ENCODE data around the gene CDC42SE2.
"Not testable (repeated sequence)": the region's sequence is repeated elsewhere in the genome, so short reads cannot be mapped to it uniquely, and the experiment has no call there.

CDC42SE2 gene

DNA sequence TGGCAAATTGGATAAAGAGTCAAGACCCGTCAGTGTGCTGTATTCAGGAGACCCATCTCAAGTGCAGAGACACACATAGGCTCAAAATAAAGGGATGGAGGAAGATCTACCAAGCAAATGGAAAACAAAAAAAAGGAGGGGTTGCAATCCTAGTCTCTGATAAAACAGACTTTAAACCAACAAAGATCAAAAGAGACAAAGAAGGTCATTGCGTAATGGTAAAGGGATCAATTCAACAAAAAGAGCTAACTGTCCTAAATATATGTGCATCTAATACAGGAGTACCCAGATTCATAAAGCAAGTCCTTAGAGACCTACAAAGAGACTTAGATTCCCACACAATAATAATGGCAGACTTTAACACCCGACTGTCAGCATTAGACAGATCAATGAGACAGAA is 82.4 kb downstream of the CDC42SE2 start:
- not testable (repeated sequence) for H3K4me3 ChIP-seq, H3K27ac ChIP-seq

DNA sequence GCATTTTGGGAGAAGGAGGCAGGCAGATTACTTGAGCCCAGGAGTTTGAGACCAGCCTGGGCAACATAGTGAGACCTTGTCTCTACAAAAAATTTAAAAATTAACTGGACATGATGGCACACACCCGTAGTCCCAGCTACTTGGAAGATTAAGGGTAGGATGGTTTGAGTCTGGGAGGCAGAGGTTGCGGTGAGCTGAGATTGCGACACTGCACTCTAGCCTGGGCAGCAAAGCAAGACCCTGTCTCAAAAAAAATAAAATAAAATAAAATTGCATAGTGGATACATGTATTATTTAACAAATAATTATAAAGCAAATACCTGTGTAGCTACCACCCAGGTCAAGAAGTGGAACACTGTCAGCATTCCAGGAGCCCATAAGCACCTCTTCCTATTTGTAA is 90.1 kb downstream of the CDC42SE2 start:
- H3K27ac ChIP-seq, result no peak overlapping the region
- H3K4me3 ChIP-seq, result no peak overlapping the region

DNA sequence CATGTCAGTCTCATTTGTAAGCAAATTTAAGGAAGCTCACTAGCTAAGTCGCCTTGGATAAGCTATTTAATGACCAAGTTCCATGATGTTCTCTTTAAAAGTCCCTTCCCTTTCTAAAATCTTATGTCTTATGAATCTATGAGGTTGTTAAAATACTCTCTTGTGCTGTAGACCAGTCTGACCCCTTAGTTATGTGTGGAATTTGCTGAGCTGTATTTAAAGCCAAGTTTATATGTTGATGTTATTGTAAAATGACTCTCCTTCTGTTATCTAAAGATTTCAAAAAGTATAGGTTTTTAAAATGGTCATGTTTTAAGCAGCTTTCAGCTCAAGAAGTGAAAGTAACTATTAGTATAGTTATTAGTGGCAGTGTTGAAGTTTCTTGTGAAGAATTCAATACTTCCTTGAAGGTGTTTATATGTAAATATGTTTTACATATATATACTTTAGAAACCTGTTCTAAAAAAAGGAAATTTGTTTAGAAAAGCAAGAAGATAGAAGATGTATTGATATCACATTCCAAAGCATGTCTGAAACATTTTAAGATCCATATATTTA is 92.2 kb downstream of the CDC42SE2 start:
- Histone ChIP-seq H3K27ac (peak overlapping the region in 4 of 21 experiments; percentile 26 to 42 (median 31)), H3K4me3 (no peak overlapping the region)

DNA sequence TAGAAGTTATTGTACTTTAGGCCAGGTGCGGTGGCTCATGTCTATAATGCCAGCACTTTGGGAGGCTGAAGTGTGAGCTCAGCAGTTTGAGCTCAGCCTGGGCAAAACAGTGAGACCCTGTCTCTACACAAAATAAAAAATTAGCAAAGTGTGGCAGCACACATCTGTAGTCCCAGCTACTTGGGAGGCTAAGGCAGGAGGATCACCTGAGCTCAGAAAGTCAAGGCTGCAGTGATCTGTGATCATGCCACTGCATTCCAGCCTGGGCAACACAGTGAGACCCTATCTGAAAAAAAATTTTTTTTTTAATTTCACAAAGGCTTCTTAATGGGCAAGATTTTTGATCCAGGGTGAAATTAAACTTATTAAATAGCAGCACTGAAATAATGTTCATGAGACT is 92.8 kb downstream of the CDC42SE2 start:
- Histone ChIP-seq H3K27ac (no peak overlapping the region), H3K4me3 (no peak overlapping the region)

DNA sequence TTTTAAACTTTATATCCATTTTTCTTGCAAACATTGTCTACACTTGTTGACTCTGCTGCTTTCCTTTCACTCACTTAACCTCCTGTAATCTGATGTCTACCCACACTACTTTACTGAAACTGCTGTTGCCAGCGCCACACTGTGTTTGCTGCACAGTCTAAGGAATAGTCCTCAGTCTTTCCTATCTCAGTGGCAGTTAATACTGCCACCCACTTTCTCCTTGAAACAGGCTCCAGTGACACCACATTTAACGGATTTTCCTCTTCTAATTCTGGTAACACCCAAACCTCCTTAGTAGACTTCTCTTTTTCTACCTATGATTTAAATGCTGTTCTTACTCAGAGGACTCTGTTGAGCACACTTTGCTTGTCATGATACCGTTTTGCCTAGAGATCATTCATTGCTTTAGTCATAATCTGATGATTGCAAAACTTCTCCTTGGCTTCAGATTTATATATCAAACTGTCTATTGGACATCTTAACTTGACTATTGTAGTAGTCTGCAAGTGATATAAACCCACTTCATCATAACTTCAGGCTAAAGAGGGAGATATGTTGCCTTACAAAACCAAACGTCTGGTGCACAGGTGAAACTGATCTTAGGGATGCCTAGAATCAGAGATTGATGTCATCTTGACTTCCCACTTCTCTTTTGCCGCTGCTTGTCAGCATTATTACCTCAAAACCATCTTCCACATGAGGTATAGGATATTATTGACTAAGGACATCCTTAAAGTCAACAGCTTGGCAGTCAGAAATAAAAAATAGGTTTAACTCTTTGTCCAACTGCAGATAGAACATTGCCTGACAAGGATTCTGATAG is 94.1 kb downstream of the CDC42SE2 start:
- H3K4me3 ChIP-seq, result no peak overlapping the region
- peak overlapping the region in 1 of 21 experiments; percentile 3 for H3K27ac ChIP-seq

DNA sequence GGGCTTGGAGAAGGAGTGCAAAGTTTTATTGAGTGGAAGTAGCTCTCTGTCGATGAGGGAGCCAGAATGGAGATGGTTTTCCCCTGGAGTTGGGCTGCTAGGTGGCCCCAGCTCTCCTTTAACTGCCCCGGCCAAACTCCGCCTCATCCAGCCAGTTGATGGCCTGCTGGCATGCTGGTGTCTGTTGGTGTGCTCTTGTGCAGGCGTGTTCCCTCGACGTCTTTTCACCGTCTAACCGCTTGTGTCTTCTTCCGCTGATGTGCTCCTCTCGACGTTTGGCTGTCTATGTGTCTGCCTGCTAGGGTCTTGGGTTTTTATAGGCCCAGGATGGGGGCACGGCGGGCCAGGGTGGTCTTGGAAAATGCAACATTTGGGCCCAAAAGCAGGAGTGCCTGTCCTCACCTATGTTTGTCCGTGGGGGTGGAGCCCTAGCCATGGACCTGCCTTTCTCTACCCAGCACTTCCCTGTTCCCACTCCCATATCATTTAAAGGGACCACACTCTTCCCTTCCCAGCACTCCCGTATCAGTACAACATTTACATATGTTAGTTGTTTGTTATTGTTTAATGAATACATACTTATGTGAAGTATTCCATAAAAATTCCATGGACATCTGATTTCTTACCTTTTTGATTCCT is 97.9 kb downstream of the CDC42SE2 start:
- H3K27ac ChIP-seq, result no peak overlapping the region
- no peak overlapping the region for H3K4me3 ChIP-seq

DNA sequence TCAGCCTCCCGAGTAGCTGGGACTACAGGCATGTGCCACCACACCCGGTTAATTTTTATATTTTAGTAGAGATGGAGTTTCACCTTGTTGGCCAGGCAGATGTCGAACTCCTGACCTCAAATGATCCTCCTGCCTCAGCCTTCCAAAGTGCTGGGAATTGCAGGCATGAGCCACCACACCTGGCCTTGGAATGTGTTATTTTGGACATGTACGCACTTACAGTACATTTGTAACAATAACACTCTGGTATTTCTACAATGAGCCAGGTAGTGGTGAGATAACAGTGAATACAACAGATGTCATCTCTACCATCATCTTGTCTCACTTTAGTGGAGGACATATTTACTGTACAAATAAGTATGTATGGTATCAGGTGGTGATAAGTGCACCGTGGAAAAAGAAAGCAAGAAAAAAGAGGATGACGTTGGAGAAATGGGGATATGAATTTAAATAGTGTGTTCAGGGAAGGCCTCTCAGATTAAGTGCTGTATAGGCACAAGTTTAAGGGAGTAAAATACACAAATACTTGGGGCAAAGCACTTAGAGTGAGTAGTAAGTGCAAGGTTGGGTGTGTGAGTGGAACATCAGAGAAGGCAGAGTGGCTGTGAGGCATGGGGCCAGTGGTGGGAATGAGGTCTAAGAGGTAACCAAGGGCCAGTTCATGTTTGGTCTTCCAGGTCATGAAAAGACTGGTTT is 100.1 kb downstream of the CDC42SE2 start:
- peak overlapping the region in 1 of 21 experiments; percentile 20 for H3K27ac ChIP-seq
- no peak overlapping the region for H3K4me3 ChIP-seq

DNA sequence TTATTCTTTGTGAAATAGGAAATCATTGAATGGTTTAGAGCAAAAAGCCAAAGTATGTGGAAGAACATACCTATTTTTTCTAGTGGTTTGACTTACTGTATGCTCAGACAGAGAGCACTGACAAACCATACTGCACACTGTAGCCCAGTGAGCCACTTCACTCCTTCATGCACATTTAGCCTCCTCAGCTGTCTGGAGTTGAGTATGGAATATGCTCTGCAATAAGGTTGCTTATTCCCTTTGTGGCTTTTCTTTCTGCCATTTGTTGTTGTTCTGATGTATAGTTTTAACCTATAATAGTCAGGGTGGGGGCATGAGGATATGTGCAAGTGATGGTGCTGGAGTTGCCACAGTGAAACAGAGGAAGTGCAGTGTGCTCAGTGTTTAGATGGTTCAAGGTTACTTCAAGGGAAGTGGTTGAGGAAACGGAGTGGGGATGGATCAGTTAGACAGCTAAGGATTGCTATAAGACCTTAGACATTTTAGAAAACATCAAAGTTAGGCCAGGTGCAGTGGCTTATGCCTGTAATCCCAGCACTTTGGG is 100.7 kb downstream of the CDC42SE2 start:
- Histone ChIP-seq H3K27ac (no peak overlapping the region), H3K4me3 (no peak overlapping the region)

DNA sequence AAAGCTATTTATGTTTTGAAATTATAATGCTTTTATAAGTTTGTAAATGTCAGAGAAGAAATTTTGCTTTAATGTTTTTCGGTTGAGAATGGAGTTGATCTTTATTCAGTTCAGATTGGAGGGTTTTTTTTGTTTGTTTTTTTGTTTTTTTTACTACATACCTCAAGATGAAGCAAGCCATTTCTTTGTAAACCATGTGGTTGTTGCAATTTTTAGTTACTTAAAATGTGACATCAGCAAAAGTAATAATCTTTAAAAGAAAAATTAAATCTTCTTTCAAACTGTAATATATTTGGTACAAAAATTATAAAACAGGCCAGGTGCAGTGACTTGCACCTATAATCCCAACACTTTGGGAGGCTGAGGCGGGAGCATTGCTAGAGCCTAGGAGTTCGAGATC is 102.6 kb downstream of the CDC42SE2 start:
- Histone ChIP-seq H3K27ac (peak overlapping the region in 1 of 21 experiments; percentile 33), H3K4me3 (no peak overlapping the region)

DNA sequence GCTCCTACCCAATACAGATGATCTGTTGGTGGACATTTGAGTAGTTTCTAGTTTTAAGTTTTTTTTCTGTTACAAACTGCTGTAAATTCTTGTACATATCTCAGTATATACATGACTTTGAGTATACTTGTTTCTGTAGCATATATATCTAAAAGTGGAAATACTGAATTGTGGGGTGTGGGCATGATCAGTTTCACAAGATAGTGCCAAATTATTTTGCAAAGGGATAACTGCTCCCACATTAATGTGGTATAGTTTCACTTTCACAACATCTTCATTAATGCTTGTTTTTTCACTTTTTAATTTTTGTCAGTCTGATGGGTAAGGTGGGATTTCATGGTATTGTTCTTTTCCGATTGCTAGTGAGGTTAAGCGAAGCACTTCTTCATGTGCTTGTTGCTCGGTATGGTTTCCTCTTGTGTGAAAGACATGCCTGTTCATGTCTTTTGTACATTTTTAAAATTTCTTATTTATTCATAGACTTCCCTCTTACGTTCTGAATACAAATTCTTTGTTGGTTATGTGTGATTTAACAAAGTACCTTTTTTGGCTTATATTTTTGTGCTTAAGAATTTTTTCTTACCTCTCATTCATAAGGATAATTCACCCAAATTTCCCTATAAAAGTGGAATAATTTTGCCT is 103.5 kb downstream of the CDC42SE2 start:
- peak overlapping the region in 1 of 21 experiments; percentile 5 for H3K27ac ChIP-seq
- no peak overlapping the region for H3K4me3 ChIP-seq

DNA sequence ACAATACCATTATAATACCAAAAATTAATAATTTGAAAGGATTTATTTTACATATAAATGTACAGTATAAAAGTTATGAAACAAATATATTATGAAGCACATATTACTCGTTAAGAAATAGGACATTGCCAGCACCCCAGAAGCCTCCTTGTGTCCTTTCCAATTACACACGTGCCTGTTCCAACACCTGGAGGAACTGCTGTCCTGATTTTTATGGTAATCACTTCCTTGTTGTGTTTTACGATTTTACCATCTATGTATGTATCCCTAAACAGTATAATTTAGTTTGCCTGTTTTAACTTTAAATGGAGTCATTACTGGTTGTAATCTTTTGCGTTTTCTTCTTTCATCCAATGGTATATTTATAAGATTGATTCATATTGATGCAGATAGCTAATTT is 105.0 kb downstream of the CDC42SE2 start:
- no peak overlapping the region for H3K4me3 ChIP-seq
- H3K27ac ChIP-seq, result no peak overlapping the region

DNA sequence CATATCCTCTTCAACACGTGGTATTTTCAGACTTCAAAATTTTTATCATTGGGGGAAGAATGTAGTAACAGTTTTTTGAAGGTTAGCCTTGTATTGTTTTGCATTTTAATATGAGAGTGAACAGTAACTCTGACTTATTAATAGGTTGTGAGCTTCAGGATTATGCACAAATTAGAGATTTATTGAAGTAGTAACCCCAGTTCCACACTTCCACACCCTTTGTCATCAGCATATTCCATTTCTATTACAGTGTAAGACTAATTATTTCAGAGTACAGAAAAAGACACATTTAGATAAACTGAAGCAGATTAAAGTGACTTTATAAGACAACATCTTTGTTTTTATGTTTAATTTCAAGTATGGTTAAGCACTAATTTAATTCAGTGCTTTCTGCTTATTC is 105.7 kb downstream of the CDC42SE2 start:
- H3K4me3 ChIP-seq, result no peak overlapping the region
- no peak overlapping the region for H3K27ac ChIP-seq

DNA sequence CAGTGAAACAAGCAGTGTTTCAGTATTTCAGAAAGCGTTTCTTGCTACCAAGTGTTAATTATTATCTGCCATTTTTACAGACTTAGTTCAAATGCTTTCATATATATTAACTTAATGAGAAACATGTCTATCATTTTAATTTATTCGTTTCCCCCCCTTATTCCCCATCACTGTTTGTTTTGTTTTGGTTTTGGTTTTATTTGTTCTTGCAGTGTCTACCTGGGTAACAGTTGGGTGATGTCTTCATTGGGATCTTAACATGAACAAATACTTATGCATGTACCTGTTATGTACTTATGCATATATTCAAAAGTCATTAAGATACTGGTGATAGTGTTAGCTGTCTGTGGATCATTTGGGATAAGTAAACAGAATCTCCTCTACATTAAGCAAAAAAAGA is 108.0 kb downstream of the CDC42SE2 start:
- Histone ChIP-seq H3K4me3 (no peak overlapping the region), H3K27ac (peak overlapping the region in 1 of 21 experiments; percentile 56)

DNA sequence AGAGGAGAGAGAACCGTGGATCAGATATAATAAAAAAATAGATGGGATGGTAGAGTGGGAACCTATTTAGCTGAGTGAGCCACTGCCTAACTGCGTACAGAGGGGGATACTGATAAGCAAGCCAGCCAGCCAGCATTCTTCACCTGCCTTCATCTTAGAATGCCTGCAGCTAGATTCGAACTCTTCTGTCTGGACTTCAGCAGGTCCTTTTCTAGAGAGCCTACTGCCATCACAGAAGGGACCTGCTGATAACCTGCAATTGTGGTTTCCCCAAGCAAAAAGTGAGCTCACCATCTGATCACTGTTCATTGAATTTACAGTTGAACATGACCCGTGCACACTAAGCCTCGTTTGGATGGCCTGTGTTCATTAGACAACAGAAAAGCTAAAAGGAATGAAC is 109.4 kb downstream of the CDC42SE2 start:
- Histone ChIP-seq H3K4me3 (no peak overlapping the region), H3K27ac (peak overlapping the region in 4 of 21 experiments; percentile 17 to 61 (median 44))

DNA sequence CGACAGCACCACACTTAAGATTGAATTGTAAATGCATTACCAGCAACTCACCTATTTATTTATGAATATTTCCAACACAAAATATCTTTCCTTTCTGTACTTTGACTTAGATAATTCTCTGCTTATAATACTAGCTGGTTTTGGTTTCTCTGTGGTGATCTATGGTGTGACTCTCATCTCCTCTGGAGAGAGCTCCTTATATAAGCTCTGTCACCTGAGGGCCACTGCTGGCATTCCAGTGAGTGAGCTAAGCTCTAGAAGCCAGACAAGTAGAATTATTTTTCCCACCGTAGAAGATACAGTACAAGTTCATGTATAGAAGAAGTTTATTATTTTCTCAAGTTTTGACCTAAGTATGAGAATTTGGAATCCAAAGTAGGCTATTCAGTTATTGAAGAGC is 111.5 kb downstream of the CDC42SE2 start:
- Histone ChIP-seq H3K4me3 (no peak overlapping the region), H3K27ac (peak overlapping the region in 7 of 21 experiments; percentile 3 to 78 (median 28))

DNA sequence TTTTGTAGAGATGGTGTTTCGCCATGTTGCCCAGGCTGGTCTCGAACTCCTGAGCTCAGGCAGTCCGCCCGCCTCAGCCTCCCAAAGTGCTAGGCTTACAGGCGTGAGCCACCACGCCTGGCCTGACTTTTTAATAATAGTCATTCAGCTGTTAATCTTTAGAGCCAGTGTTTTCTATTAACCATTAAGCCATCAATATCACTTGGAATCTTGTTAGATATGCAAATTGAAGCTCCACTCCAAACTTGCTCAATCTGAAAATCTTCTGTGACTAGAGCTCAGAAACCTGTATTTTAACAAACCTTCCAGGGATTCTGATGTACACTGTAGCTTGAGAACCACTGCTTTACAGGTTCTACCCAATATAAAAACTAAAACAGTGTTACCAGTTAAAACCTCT is 113.5 kb downstream of the CDC42SE2 start:
- Histone ChIP-seq H3K27ac (peak overlapping the region in 10 of 21 experiments; percentile 30 to 94 (median 80)), H3K4me3 (no peak overlapping the region)

DNA sequence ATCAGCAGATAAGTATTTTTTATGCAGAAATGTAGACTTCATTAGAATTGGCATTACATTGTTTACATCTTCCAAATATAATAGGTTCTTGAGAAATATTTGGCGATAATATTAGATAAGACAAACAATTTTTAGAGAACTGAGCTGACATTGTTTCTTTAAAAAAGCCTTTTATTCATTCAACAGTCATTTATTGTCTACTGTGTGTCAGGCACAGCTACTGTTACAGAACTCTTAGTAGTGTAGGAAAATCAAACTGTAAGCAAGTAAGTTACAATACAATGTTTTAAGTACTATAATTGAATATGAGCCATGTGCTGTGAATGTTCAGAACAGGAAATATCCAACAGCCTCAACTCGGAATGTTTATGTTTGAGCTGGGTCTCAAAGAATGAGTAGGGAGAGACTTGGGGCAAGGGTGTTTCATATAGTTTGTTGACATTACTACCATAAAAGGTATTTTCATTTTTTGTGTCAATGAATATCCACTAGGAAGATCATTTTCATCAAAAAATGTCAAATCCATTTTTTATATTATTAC is 114.0 kb downstream of the CDC42SE2 start:
- Histone ChIP-seq H3K4me3 (no peak overlapping the region), H3K27ac (peak overlapping the region in 15 of 21 experiments; percentile 30 to 94 (median 81))

DNA sequence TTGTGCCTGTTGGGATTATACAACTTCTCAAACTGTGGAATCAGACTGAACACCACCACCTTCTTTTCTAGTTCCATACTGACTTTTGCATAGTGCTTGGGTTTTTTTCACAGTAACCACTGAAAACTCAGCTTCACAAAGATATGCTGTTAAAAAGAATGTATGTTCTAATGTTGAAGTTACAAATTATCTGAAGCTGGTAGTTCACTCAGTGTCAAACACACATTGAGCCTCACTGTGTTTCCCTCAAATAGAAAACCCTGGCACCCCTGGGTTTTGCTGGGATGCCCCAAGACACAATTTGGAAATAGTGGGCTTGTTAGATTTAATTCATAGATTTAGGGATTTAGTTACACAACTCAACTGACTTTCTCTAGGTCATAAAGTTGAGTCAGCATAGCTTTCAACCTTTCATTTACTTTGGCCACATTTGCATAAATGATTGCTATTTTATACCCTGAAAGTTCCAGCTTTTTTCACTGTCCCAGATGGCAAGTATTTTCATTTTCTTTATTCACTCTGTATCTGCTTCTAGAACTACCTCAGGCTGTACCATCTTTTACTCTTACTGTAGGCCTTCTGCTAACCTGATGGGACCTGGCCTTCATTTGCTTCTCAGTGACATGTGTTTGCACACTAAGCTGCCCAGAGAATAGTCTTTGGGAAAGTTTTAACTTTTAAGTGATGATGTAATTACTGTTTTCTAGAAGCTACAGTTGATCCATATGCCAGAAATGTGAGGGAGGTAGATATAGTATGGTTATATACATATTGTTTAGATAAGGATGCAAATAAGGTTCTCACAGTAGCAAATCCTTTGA is 115.1 kb downstream of the CDC42SE2 start:
- H3K4me3 ChIP-seq, result no peak overlapping the region
- H3K27ac ChIP-seq, result peak overlapping the region in 20 of 21 experiments; percentile 63 to 94 (median 78)

Data from skin epidermis (tissue), 12 donors.